ENCODE measurements around the gene RMI1. TPM values are rescaled to one million over a fixed set of nuclear protein-coding genes. Genes with fewer than 3 reads are reported as not detected.

Gene RMI1
- total RNA-seq, 1 donor from 2014 or later = 9.4 TPM

- DNase-seq = no peak
These were observed 11.0 kb upstream of the RMI1 start for GRCh38 chr9:83969602-83970001.

DNA sequence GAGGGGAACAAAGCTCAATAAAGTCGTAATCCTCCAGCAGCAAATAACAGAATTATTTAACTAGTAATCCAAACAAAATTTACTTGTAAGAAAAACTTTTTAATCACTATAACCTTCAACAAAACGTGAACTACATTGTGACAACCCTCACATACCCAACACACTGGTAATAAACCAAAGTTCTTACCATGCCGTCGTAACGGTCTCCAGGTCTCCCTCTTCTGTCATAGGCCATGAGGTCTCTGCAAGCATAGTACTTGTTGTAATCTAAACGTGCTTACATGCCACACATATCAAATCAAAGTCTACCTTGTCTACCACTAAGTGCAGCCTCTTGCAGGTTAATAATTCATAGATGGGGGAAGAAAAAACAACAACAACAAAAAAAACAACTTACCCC, 9.1 kb upstream of the RMI1 start:
- no peak for DNase-seq

GRCh38 chr9:83972286-83972685, 8.3 kb upstream of the RMI1 start:
- no peak for DNase-seq

- DNase-seq = no peak
These were observed 5.3 kb upstream of the RMI1 start for GRCh38 chr9:83975300-83975699.

GRCh38 chr9:83976372-83976771, 4.2 kb upstream of the RMI1 start:
- no peak for DNase-seq

- no peak for DNase-seq
These were observed 3.4 kb upstream of the RMI1 start for GRCh38 chr9:83977196-83977595.

DNA sequence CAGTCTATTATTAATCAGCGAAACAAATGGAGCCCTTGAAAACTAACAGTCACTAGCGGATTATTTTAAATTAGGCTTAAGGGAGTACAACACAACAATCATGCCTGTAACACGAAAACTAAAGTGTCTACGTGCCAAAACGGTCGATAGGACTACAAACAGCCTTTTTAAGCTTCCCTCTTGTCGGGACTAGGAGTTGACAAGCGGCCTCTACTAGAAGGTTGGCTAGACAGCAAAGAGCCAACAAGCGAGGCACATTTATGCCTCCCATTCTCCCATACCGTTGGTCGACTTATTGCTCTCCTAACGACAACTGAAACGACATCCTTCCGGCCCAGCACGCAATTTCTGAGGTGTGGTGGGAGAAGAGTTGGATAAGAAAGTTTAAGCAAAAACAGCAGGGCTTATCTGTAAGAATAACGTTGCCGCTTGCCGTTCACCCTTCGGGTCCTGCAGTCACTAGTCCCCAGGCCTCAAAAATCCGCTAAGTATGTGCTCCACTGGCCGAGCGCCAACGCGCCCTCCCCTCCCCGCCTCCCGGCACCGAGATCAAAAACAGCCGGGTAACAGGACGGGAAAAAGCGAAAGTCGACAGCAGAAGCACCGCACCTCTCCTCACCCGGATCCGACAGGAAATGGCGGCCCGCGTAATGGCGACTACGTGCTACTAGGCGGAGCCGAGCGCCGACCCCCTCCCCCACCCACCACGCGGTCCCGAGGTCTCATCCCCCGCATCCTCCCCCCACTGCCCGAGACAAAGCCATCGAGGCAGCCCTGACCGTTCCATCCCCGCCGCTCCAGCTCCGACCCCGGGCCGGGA, 1.4 kb upstream of the RMI1 start:
- DNase-seq = peak; percentile 78

GRCh38 chr9:83979812-83980394, 702 bp upstream of the RMI1 start, which contains the start of gene HNRNPK:
Gene HNRNPK (minus strand): TSS chr9:83980215. CDS start chr9:83978252, 1,963 bp downstream.
- peak; percentile 98 for DNase-seq

DNA sequence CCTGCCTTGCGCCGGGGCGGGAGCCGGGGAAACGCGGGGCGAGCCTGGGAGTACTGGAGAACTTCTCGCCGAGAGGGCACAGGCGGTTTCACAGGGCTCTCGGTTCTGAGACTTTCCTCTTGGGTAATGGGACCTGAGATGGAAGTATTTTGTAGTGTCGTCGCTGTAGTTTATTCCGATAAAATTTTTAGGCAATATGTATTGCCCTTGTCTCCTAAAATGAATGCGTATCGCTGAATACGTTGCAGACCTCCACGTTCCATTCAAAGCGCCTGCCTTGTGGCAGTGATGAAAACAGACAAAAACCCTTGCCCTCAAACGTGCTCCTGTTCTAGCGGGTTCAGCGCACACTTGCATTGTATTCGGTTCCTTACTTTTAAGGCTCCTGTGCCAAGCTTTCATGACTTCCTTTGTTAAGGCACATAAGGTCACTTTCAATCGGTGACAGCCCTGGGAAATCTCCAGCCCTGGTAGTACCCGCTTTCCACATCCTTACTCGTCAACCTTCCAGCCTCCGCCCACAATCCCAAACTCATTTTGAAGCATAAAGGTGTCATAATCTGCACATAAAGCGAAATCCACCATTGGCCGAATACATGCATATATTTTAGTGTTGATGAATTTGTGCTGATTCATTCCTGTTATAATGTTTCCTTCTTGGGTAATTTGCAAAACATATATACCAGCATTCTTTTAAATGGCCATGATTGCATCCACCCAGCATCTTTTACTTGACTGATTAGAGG, 694 bp downstream of the RMI1 start:
- no peak for DNase-seq

DNA sequence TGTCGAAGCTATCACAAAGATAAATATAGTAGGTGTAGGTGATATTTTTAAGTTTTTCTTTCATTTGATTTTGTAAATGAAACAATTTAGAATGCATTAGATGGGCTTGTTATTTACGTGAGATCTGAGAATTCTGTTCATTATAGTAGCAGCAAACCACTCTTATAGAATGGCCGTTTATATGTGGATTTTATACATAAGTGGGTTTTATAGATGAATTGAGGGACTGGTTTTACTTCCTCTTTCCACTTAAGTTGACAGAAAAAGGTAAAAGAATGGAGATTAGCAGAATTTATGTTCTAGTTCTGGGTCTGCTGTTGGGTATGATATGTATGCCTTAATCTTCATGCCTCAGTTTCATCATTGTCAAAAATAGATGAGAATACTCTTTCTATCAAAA, 5.6 kb downstream of the RMI1 start:
- DNase-seq = no peak

DNA sequence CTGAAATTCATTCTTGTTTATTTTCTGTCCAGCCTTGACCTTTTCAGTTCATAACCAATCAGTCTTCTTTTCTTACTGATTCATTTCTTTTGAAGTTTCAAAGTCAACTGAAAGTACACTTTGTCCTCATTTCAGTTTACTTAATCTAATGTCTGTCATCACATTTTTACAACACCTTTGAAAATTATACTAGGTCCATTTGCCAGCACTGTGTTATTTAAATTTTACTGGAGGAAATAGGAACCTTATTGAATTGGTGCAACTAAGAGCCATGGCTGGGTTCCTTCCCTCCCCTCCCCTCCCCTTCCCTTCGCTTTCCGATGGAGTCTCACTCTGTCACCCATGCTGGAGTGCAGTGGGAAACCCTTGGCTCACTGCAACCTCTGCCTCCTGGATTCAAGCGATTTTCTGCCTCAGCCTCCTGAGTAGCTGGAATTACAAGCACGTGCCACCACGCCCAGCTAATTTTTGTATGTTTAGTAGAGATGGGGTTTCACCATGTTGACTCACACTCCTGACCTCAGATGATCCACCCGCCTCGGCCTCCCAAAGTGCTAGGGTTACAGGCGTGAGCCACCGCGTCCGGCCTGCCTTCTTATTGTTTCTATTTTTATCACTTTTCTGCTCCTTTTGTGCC, 6.3 kb downstream of the RMI1 start:
- no peak for DNase-seq

GRCh38 chr9:83987402-83987791, 6.8 kb downstream of the RMI1 start:
- no peak for DNase-seq

GRCh38 chr9:83988411-83988810, 7.8 kb downstream of the RMI1 start:
- no peak for DNase-seq

GRCh38 chr9:83991355-83991754, 10.8 kb downstream of the RMI1 start:
- no peak for DNase-seq

DNA sequence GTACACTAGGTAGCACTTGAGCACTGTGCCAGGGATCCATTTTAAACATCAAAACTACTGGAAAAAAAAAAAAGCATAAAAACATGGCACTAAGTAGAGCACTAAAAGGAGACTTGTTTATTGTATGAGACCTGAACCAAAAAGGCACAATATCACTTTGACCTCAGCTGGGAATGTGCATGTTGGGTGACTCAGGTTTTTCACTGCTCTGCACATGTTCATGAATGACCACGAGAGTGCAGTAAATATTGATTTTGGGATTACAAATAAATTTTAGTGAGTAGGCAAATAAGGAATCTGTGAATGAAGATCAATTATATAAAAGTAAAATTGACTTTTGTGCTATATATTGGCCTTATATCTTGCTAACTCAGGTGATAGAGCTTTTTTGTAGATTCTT, 11.8 kb downstream of the RMI1 start:
- DNase-seq = no peak

GRCh38 chr9:83992901-83993300, 12.3 kb downstream of the RMI1 start:
- DNase-seq = no peak

DNA sequence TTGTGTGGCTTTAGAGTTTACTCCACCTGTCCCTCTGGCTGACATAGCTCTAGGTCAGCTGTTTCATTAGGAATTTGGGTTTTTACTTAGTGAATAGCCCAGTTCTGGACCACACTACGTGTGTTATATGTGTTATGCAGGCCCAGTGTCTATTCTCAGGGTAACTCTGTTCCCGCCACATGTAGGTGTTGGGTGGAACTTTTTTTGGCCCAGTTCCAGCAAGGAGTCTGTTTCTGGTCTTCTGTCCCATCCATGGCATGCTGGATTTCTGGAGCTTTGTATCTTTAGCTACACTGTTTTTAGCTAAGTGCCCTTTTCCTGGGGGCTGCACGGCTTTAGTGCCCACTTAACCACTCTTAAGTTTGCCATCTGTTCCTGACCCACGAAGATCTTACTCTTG, 15.5 kb downstream of the RMI1 start:
- DNase-seq = no peak

GRCh38 chr9:83999141-83999918, 18.7 kb downstream of the RMI1 start:
- no peak for DNase-seq

GRCh38 chr9:84000186-84000585, 19.6 kb downstream of the RMI1 start:
- no peak for DNase-seq

- no peak for DNase-seq
These were observed 21.0 kb downstream of the RMI1 start for GRCh38 chr9:84001621-84002020.

DNA sequence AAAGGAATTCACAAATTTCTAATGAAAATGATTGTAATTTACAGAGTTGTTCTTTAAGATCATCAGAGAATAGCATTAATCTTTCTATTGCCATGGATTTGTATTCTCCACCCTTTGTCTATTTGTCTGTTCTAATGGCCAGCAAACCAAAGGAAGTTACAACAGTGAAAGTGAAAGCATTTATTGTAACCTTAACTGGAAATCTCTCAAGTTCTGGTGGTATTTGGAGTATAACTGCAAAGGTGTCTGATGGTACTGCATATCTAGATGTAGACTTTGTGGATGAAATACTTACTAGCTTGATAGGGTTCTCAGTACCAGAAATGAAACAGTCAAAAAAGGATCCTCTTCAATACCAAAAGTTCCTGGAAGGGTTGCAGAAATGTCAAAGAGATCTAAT, 21.7 kb downstream of the RMI1 start:
- no peak for DNase-seq

GRCh38 chr9:84003246-84003645, 22.6 kb downstream of the RMI1 start:
- DNase-seq = no peak
